Neural progenitor cell (in vitro differentiated cells): ENCODE measurements around the gene GID4. TPM values are rescaled to one million over a fixed set of nuclear protein-coding genes. Genes with fewer than 3 reads are reported as not detected.

Experiments used
- DNase-seq: peaks from one replicate; pipeline ENCODE4 v3.0.0-alpha.2; 2016; ENCODE audit warnings: low spot score
- H2AFZ ChIP-seq: fragments of 200-600 bp; sonication (generic); replicated peaks from 2 replicates; pipeline ENCODE4 v1.6.1; 2016; ENCODE audit warnings: antibody characterized with exemption
- H3F3A ChIP-seq: fragments of 200-600 bp; sonication (generic); 2 replicates; pipeline ENCODE4 v1.6.1; 2016; ENCODE audit warnings: antibody characterized with exemption, low read depth
- H3K27ac ChIP-seq: fragments of 200-600 bp; sonication (generic); 2 replicates; pipeline ENCODE4 v1.5.1; 2016; ENCODE audit warnings: mild to moderate bottlenecking
- H3K27me3 ChIP-seq: fragments of 200-600 bp; sonication (generic); 2 replicates; pipeline ENCODE4 v1.6.1; 2016; ENCODE audit warnings: mild to moderate bottlenecking, moderate library complexity
- H3K36me3 ChIP-seq: fragments of 200-600 bp; sonication (generic); 2 replicates; pipeline ENCODE4 v1.5.1; 2016
- H3K4me1 ChIP-seq: fragments of 200-600 bp; sonication (generic); 2 replicates; pipeline ENCODE4 v1.6.1; 2016; ENCODE audit warnings: mixed run types
- H3K4me2 ChIP-seq: fragments of 200-600 bp; sonication (generic); 2 replicates; pipeline ENCODE4 v1.6.1; 2016
- H3K4me3 ChIP-seq: fragments of 200-600 bp; sonication (generic); 2 replicates; pipeline ENCODE4 v1.5.1; 2016
- H3K79me2 ChIP-seq: fragments of 200-600 bp; sonication (generic); 2 replicates; pipeline ENCODE4 v1.6.1; 2016; ENCODE audit warnings: low read depth
- H3K9ac ChIP-seq: fragments of 200-600 bp; sonication (generic); 2 replicates; pipeline ENCODE4 v1.6.1; 2016
- H3K9me3 ChIP-seq: fragments of 200-600 bp; sonication (generic); 2 replicates; pipeline ENCODE4 v1.5.1; 2016; ENCODE audit warnings: low read depth
- H4K20me1 ChIP-seq: fragments of 200-600 bp; sonication (generic); 2 replicates; pipeline ENCODE4 v1.6.1; 2016; ENCODE audit warnings: low read depth
- H3K27ac Mint-ChIP-seq: 3 replicates; pipeline ENCODE4 v1.8.0; 2021; ENCODE audit warnings: mixed read lengths
- H3K27me3 Mint-ChIP-seq: 2 replicates; pipeline ENCODE4 v1.8.0; 2022; ENCODE audit warnings: low read depth, mild to moderate bottlenecking, inconsistent platforms, moderate library complexity, mixed read lengths; ENCODE audit not compliant: insufficient read depth
- H3K36me3 Mint-ChIP-seq: 3 replicates; pipeline ENCODE4 v1.8.0; 2021; ENCODE audit warnings: mixed read lengths
- H3K4me1 Mint-ChIP-seq: 3 replicates; pipeline ENCODE4 v1.8.0; 2021; ENCODE audit warnings: mixed read lengths
- H3K4me3 Mint-ChIP-seq: 3 replicates; pipeline ENCODE4 v1.8.0; 2021; ENCODE audit warnings: mild to moderate bottlenecking, moderate library complexity, mixed read lengths
- H3K9me3 Mint-ChIP-seq: 3 replicates; pipeline ENCODE4 v1.8.0; 2020; ENCODE audit warnings: mixed read lengths
- CTCF ChIP-seq: fragments of 200-600 bp; sonication (generic); IDR thresholded peaks from 2 replicates; pipeline ENCODE4 v1.5.1; 2017; ENCODE audit warnings: antibody characterized with exemption, mild to moderate bottlenecking
- EZH2 ChIP-seq: fragments of 200-600 bp; sonication (generic); IDR thresholded peaks from 2 replicates; pipeline ENCODE4 v1.6.1; 2017; ENCODE audit warnings: antibody characterized with exemption, mild to moderate bottlenecking, moderate library complexity
- EZH2phosphoT487 ChIP-seq: fragments of 200-600 bp; sonication (generic); IDR thresholded peaks from 2 replicates; pipeline ENCODE4 v1.6.1; 2017; ENCODE audit warnings: antibody characterized with exemption
- total RNA-seq: library from RNA; depleted of rRNA; stranded (reverse); fragments of >200 nt; gene quantifications from 2 replicates; pipeline ENCODE4 v1.2.3, GENCODE V29; 2015; ENCODE audit warnings: low replicate concordance

GID4 gene
- total RNA-seq, 1 donor from 2014 or later, result 10.6 TPM

GRCh38 chr17:18055597-18055996 lies 16.4 kb downstream of the GID4 start:
- no peak for TF ChIP-seq CTCF
- TF ChIP-seq EZH2, result no peak
- TF ChIP-seq EZH2phosphoT487, result no peak
- no peaks in the 10 kb centered on the region for H3K79me2 ChIP-seq

GRCh38 chr17:18056214-18056613 lies 17.0 kb downstream of the GID4 start:
- Mint-ChIP-seq H3K36me3 (peaks cover 30% of the 10 kb centered on the region), H3K4me3 (no peak overlapping the region), H3K27me3 (peaks cover 3% of the 10 kb centered on the region), H3K9me3 (no peaks in the 10 kb centered on the region), H3K27ac (no peak overlapping the region), H3K4me1 (no peaks in the 10 kb centered on the region)
- H3K36me3 ChIP-seq, result no peaks in the 10 kb centered on the region
- H3K4me1 ChIP-seq, result no peaks in the 10 kb centered on the region
- no peak overlapping the region for H3K27ac ChIP-seq
- H3K9me3 ChIP-seq, result no peaks in the 10 kb centered on the region
- H3K4me3 ChIP-seq, result no peak overlapping the region
- no peak overlapping the region for H3K4me2 ChIP-seq
- H4K20me1 ChIP-seq, result no peaks in the 10 kb centered on the region
- no peaks in the 10 kb centered on the region for H3K79me2 ChIP-seq
- no peak for DNase-seq
- no peaks in the 10 kb centered on the region for H3K27me3 ChIP-seq
- H2AFZ ChIP-seq, result no peak overlapping the region
- no peak overlapping the region for H3K9ac ChIP-seq
- H3F3A ChIP-seq, result no peaks in the 10 kb centered on the region
- TF ChIP-seq CTCF, result no peak

More at GRCh38 chr17:18055597-18055996, 16.4 kb downstream of the GID4 start:
- H3K27me3 ChIP-seq, result no peaks in the 10 kb centered on the region
- H3K4me1 Mint-ChIP-seq, result no peaks in the 10 kb centered on the region
- H3K4me3 Mint-ChIP-seq, result no peak overlapping the region
- no peaks in the 10 kb centered on the region for H3F3A ChIP-seq
- H3K4me1 ChIP-seq, result no peaks in the 10 kb centered on the region
- no peak overlapping the region for H3K9ac ChIP-seq
- H3K9me3 Mint-ChIP-seq, result no peaks in the 10 kb centered on the region
- H3K4me2 ChIP-seq, result no peak overlapping the region
- DNase-seq, result no peak
- H2AFZ ChIP-seq, result no peak overlapping the region
- H3K36me3 ChIP-seq, result no peaks in the 10 kb centered on the region
- no peak overlapping the region for H3K27ac ChIP-seq
- H3K9me3 ChIP-seq, result no peaks in the 10 kb centered on the region
- H3K27me3 Mint-ChIP-seq, result peaks cover 2% of the 10 kb centered on the region
- H3K27ac Mint-ChIP-seq, result no peak overlapping the region
- no peaks in the 10 kb centered on the region for H4K20me1 ChIP-seq
- H3K4me3 ChIP-seq, result no peak overlapping the region
- H3K36me3 Mint-ChIP-seq, result peaks cover 30% of the 10 kb centered on the region

GRCh38 chr17:18059283-18059682 lies 20.1 kb downstream of the GID4 start:
- Histone ChIP-seq H3K9me3 (no peaks in the 10 kb centered on the region), H2AFZ (no peak overlapping the region), H3F3A (no peaks in the 10 kb centered on the region), H3K4me3 (no peak overlapping the region), H3K27ac (no peak overlapping the region), H3K4me2 (no peak overlapping the region), H3K36me3 (no peaks in the 10 kb centered on the region), H4K20me1 (no peaks in the 10 kb centered on the region), H3K9ac (no peak overlapping the region), H3K4me1 (no peaks in the 10 kb centered on the region), H3K27me3 (no peaks in the 10 kb centered on the region), H3K79me2 (no peaks in the 10 kb centered on the region)
- Mint-ChIP-seq H3K4me1 (no peaks in the 10 kb centered on the region), H3K27ac (no peak overlapping the region), H3K27me3 (peaks cover 3% of the 10 kb centered on the region), H3K9me3 (no peaks in the 10 kb centered on the region), H3K36me3 (peaks cover 26% of the 10 kb centered on the region), H3K4me3 (no peak overlapping the region)
- no peak for DNase-seq
- TF ChIP-seq CTCF (no peak), EZH2 (no peak), EZH2phosphoT487 (no peak)
